Limb (tissue), 2 donors: ENCODE measurements around the gene RUNX1.
A peak's percentile ranks its signal among the peaks of the same experiment; 100 is the strongest.

Source experiments
- DNase-seq, 2 donors: peaks; one replicate each; pipeline ENCODE4 v3.0.0-alpha.2; 2016; ENCODE audit errors: extremely low spot score in 2 of 2

RUNX1 gene

DNA sequence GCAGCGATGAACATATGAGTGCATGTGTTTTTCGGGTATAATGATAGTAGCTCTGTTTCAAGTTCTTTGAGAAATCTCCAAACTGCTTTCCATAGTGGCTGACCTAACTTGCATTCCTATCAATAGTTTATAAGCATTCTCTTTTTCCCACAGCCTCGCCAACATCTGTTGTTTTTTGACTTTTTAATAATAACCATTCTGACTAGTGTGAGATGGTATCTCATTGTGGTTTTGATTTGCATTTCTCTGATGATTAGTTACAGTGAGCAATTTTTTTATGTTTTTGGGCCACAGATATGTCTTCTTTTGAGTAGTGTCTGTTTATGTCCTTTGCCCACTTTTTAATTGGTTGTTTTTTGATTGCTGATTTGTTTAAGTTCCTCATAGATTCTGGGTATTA lies 10.6 kb upstream of the RUNX1 start:
- DNase-seq, result no peak

DNA sequence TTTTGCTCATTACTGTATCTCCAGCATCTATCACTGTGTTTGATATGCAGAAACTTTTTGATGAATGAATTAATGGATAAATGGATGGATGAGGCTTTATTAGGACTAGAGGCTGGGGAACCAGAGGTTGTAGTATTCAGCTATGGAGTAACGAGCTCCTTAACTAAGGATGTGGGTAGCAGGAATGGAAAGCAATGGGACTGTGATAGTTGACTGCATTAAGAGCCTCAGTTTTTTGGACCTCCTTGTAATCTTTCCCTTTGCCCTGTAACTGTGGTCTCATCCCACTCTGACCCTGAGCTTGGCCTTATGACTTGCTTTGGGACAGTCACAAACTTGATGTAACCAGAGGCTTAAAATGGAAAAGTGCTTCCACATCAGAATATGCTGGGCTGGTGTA lies 9.0 kb upstream of the RUNX1 start:
- no peak for DNase-seq

DNA sequence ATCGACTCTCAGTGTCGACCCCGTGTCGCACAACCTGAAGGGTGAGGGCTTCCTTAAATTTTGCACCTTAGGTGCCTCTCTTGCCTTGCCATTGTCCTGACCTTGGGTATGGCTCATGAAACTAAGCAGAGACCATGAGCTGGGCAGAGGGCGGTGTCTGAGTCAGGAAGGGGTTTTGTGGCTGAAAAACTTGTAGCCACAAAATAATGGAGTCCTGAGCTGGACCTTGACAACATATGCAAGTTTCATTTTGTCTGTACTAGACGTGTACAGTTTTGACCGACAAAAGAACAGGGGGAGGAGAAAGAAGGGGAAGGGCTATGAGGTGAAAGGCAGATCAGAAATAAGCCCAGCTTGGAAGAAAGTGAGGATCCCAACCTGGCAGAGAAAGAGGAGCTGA lies 8.3 kb upstream of the RUNX1 start:
- DNase-seq, result no peak

DNA sequence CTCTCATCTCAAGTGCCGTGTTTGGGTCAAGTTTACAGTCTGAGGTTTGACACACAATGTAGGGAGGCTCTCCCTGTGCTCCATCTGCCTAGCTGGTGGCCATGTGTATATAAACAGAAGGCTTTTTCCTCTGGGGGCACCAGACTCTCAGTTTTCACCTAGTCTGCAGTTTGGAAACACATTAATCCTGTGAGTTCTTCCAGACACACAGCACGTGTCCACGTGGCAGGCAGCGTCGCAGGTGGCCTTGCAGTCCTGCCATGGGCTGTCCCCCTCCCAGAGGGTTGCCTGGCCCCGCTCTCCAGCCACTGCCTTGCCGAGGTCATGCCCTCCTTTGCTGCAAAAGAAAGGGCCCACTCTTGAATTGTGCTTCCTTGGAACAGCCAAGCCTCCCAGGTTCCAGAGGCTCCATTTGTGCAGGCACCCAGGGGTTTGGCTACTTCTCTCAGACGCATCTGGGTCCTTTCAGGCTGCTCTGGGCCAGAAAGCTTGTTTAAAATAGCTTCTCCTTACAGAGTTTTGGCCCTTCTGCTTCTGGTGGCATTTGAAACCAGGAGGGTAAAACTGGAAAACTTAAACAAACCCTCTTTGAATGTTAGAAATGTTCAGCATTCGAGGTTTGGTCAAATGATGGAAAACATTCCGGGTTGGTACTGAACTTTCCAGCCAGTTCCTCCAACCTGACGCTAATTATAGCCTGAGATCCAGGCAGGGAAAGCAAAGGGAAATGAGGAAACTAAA lies 4.4 kb upstream of the RUNX1 start:
- no peak for DNase-seq

DNA sequence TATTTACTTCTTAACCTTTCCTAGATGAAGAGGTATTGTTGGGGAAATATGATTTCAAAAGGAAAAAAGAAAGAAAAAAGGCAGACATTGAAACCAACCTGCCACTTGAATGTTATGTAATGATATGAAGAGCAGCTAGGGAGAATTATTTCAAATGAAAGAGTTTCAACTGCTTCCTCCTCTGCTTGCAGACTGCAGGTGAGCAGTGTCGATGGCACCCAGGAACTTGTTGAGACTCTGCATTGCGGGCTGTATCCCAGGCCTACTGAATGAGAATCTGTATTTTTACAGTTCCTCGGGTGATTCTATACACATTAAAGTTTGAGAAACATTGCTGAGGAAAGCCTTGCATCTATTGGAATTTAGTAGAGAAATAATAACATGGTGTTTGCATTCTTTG lies 3.7 kb upstream of the RUNX1 start:
- no peak for DNase-seq

DNA sequence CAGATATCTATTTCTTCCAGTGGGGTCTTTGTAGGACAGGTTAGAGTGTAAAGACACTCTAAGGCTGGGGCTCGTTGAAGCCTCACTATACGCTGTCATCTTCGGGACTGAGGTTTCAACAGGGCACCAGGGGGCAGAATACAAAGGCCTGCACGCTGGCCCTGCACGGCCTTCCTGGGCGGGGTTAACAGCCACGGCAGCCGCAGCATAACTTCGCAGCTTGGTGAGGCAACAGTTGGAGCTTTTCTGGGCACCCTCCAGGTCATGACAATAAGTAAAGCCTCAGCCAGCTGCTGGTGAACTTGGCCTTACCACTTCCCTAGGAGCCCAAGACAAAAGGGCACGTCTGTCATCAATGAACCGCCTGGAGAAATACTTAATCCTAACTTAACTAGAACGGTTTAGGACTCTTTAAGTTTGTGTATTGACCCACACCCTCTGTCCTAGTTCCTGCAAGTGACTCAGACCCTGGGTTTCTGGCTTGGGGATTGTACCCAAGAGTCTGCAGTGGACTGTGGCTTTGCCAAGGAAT lies 2.3 kb upstream of the RUNX1 start:
- DNase-seq, result peak; percentile 53 to 55

DNA sequence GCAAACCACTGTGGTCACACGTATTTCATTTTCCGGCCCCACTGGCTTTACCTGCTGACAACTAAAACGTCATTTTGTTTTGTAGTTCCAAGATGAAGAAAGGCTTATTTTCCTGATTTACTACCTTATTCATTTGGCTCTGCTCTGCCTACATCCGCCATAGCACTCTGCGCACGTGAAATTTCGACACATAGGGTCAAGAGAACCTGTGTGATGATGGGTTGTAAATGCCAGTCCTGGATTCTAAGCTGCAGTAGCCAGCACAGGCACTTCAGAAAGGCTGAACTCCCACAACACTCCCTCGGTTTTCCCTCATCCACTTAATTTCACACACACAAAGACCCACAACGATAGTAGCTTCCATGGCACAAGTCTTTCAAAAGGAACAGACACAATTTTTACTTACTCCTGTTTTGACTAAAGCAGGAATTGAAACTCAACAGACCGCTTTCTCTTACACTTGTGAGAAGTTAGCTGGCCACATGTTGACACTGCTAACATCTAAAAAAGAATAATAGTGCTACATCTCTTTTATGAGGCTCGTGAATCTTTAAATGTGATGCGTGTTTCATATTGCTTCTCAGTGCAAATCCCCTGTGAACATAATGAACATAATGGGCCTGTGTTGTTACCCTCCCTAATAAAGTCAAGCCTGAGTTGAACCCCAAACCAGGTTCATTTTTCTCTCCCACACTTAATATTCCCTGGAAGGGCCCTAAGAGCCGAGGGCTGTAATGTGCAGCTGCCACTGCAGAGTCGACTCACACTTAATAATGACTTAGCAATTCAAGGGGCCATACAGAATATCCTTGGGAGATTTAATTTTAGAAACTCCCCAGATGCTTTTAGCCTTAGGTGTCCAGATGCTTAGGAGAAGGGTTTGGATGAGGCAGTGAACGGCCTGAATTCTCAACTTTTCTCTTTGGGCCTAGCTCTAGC lies 1.5 kb upstream of the RUNX1 start:
- no peak for DNase-seq

DNA sequence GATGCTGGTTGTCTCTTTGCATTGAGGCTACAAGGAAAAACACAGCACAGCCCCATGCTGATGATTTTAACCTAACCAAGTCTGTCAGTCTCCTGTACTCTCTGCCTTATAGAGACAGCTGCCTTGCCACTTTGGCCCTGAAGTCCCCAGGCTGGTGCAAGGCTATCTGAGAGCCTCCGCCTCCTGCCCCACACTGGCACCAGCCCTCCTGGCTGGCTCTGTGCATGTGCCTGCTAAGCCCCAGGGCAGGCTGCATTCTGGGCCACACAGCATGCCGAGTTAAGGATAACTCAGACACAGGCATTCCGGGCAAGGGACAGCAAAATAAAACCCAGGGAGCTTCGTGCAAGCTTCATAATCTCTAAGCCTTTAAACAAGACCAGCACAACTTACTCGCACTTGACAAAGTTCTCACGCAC lies 910 bp downstream of the RUNX1 start:
- no peak for DNase-seq

DNA sequence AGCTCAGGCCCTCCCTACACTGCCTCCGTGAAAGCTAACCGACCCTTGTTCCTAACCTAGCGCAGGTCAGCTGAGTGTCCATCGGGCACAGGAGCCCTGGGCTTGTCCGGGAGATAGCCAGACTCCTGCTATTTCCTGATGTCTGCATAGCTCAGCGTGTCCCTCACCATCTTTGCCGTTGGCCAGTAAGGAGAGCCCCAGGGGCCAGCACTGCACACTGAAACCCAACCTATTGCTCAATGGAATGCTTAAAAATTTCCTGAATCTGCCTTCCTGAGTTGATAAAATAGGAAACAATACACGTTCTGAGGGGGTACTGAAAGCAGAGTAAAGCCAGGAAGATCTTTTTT lies 2.2 kb downstream of the RUNX1 start:
- no peak for DNase-seq

DNA sequence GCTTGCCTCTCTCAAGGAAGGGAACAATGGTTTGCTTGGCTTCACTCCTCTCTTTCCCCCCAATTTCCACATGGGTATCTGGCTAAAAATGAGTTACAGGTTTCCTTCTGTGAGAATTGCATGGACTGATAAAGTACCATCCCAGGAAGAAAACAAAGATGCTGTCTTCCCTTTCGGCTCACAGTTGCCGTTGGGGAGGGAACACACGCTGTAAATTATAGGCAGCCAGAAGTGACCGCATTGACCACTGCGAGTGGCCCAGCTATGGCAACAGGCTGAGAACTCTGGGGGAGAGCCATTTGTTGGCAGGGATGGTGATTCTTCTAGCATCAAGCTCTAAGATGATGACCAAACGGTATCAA lies 2.9 kb downstream of the RUNX1 start:
- DNase-seq, result no peak

DNA sequence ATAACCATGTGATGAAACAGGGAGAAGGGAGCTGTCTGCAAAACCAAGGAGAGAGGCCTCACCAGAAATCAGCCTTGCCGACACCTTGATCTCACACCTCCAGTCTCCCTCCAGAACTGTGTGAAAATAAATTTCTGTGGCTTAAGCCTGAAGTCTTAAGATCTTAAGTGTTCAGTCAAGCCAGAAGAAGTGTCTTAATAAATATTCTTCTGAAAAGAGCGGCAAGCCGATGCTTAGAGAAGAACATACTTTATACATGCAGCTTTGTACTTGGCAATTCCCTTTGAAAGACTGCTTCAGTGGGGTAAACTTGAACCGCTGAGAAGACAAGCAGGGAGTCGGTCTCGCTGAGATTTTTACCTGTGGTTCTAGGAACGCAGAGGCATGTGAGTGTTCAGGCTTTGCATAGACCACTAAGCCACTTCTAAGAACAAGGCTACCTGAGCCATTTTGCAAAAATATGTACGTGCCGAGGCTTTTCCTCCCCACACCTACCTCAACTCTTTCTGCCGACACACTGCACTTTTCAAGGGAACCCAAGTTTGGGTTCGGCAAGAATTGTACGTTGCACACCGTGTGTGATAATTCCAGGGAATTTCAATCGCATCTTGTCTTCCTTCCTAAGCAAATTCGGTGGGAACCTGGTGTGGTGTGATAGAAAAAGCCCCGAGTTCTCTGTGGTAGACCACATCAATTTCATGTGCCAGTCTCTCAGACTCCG lies 3.4 kb downstream of the RUNX1 start:
- DNase-seq, result no peak

DNA sequence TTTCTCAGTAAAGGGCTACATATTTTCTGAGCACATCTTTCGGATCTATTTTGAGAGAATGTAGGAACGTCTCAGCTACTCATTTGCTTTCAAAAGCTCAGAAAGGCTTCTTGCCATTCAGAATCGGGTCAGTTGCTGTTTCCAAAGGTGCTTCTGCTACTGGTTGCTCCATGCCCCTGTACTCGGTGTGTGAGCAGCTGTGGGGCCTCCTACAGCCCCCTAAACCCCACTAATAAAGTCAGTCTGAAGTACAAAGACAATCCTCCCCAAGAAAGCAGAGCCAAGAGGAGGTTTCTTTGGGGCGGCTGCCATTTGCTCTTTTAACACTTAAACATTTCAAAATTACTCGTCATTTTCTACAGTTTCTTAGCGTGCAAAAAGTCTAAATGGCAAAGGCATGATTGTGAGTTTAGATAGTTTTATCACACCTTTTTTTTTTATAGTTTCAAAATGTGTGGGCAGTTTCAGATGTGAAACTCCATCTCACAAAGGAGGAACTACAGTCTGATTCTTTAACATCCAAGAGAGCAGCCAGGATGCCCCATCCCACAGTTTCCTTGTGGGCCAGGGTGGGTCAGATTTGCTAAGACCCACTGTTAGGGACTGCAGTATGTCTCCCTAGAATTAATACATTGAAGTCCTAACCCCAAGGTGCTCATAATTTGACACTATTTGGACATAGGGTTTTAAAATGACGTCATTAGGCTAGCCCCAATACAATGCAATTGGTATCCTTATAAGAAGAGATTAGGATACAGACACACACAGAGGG lies 4.1 kb downstream of the RUNX1 start:
- no peak for DNase-seq

DNA sequence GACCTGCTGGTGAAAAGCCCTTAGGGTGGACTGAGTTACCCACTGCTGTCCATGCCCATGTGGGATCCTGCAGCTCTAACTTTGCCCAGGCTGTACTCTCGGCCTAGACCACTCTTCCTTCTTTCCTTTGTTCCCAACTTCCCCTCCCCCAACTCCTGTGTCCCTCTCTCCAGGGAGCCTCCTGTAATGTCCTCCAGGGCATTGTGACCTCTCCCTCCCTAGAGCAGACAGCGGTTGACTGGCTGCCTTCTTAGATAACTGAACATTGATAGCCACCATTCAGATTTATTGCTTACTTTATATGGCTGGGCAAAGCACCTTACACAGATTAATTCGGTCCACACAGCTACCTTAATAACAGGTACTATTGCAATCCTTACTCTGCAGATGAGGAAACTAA lies 5.0 kb downstream of the RUNX1 start:
- no peak for DNase-seq

DNA sequence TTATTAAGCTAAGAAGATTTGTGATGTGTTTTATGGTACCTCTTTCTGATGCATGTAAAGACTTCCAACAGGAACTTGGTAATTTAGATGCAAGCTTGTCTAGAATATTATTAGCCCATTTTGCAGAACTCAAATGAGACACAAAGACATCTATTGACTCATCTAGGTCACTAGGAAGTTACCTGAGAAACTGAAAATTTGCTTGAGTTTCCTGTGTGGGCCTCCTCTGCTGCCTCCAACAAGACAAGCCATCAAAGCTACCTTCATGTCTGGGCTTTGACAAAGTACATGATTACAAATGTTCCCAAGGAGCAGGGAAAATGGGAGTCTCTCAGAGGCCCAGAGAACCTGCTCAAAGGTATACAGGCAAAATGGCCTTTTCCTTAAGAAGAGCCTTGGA lies 5.6 kb downstream of the RUNX1 start:
- DNase-seq, result no peak

DNA sequence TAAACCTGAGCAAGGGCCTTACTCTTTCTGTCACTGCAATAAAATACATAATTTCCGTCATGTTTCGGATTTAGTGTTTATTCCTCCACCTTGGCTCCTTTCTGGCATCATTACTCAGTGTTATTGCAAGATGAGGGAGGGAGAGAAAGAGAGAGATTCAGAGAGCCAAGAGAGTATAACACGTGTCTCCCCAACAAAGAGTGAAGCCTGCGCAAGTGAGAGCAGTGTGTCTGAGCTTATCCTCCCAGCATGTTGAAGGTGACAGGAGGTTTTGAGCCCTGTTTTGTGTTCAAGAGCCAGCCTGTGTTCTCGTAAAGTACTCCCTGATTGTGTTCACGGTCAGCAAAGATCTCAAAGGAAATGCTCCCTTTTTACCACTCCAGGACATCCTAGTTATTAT lies 6.3 kb downstream of the RUNX1 start:
- no peak for DNase-seq

DNA sequence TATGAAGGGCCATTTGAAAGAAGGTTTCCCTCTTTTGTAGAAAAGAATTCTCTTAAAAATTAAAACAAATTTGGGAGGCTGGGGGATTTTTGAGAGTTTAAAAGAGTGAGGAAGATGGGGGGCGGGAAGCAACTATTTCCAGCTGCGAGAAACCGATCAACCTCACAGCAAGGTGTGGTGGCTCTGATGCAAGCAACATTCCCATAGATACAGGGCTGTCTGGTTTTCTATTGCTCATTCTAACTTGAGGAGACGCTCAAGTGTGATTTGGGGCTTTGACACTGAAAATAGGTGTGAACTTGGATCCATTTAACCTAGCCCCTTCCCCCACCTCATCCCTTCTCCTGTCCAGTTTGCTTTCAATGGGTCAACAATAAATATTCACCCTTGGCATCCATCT lies 7.2 kb downstream of the RUNX1 start:
- DNase-seq, result no peak

DNA sequence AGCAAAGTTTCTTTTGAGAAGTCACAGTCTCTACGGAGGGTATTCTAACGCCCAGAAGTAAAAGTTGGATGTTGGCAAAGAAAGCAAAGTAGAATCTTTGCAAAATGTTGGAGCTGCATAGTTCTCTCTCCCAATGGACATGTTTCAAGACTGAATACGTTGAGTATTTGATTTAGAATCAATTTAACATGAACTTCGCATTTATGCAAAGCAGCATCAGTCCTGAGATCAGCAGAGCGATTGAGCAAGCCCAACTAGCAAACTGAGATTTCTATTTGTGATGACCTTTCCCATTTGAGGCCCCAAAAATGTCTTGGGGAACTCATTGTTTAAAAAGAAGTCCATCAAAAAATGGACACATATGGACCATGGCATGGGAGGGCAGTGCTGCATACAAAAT lies 8.0 kb downstream of the RUNX1 start:
- no peak for DNase-seq

DNA sequence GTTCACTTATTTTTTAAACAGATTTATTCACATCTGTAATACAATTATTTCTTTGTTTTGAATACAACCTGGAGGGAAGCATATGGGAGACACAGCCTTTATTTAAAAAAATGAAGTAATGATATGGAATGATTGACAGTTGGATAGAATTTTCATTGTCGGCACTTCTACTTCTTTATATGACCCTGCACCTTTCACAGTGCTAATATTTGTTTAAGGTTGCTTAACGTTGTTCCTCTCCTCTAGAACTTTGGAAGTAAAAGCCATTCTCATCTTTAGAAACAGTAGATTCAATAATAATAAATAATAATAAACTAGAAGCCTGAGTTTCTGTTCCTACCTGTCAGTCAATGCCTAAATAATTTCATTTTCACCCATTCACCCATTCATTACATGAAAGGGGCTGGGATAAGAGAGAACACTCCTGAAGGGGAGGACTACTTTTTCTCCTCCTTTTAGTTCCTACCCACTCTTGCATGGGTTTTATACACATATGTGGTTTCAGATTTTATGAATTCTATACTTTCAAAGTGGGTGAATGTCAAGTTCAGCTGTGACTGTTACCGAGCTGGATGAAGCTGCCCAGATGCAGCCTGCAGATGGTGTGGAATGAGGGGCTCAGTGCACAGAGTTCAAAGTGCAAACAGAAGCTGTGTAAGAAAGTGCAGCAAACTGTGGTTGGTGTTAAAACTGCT lies 9.4 kb downstream of the RUNX1 start:
- DNase-seq, result no peak

DNA sequence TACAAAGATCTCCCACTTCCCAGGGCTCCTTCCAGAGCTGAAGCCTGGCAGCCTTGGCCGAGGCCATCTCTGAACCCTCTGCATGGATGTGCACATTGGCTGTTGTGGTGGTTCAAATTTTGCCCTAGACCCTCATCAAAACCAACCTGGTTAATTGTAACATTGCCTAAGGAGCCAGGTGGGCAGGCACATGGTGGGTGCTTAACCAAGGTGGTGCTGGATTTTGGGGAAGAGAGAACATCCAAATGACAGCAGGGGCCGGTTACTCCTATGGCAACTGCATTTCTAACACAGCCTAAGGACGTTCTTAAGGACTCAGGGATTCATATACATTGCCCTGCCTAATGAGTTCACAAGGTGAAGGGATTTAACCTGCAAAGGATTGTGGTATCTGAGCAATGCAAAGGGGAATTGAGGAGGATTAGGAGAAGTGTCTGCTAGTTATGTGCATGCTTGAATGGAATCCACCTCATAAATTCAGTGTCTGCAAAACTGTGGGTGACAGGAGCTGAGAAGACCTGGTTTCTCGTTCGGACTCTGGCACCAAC lies 10.3 kb downstream of the RUNX1 start:
- no peak for DNase-seq

DNA sequence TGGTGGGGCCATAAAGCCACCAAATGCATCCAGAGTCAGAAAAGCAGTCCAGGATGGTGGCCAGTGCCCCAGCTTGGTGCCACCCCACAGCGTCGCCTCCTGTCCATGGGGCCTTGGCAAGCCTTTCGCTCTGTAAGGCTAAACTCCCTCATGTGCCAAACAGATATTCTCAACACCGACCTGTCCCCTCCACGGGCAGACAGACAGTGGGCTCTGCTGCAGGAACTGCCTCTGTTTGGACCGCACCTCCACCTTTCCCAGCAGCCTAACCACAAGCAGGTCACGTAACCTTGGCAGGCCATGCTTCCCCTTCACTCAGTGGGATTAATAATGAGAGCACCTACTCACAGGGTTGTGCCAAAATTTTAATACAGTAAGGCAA lies 11.7 kb downstream of the RUNX1 start:
- no peak for DNase-seq
